Smooth muscle cell (in vitro differentiated cells): Measurements from ENCODE around the gene DOCK3. TPM values are rescaled to one million over a fixed set of nuclear protein-coding genes. Genes with fewer than 3 reads are reported as not detected.

Source experiments
- DNase-seq: peaks from one replicate; lab custom pipeline; 2025; ENCODE audit not compliant: unreplicated experiment; lab: John Stamatoyannopoulos, UW
- H2AFZ ChIP-seq: fragments of 200-600 bp; sonication (generic); 2 replicates; pipeline ENCODE4 v1.6.0; 2016; ENCODE audit warnings: antibody characterized with exemption, low read depth, mild to moderate bottlenecking
- H3F3A ChIP-seq: fragments of 200-600 bp; sonication (generic); 2 replicates; pipeline ENCODE4 v1.6.0; 2017; ENCODE audit warnings: antibody characterized with exemption, low read depth
- H3K27ac ChIP-seq: fragments of 200-600 bp; sonication (generic); 2 replicates; pipeline ENCODE4 v1.5.1; 2016; ENCODE audit warnings: low read depth, mild to moderate bottlenecking
- H3K27me3 ChIP-seq: fragments of 200-600 bp; sonication (generic); 2 replicates; pipeline ENCODE4 v1.6.1; 2016; ENCODE audit warnings: low read depth, mild to moderate bottlenecking
- H3K36me3 ChIP-seq: fragments of 200-600 bp; sonication (generic); 2 replicates; pipeline ENCODE4 v1.5.1; 2016; ENCODE audit warnings: low read depth
- H3K4me1 ChIP-seq: fragments of 200-600 bp; sonication (generic); 2 replicates; pipeline ENCODE4 v1.5.1; 2016; ENCODE audit warnings: low read depth
- H3K4me2 ChIP-seq: fragments of 200-600 bp; sonication (generic); 2 replicates; pipeline ENCODE4 v1.6.0; 2016; ENCODE audit warnings: mild to moderate bottlenecking
- H3K4me3 ChIP-seq: fragments of 200-600 bp; sonication (generic); 2 replicates; pipeline ENCODE4 v1.5.1; 2016; ENCODE audit warnings: mild to moderate bottlenecking
- H3K79me2 ChIP-seq: fragments of 200-600 bp; sonication (generic); 2 replicates; pipeline ENCODE4 v1.6.0; 2016; ENCODE audit warnings: low read depth, mild to moderate bottlenecking
- H3K9ac ChIP-seq: fragments of 200-600 bp; sonication (generic); 2 replicates; pipeline ENCODE4 v1.6.0; 2016; ENCODE audit warnings: low read depth
- H3K9me3 ChIP-seq: fragments of 200-600 bp; sonication (generic); replicated peaks from 2 replicates; pipeline ENCODE4 v1.5.1; 2016; ENCODE audit warnings: low read depth
- H4K20me1 ChIP-seq: fragments of 200-600 bp; sonication (generic); 2 replicates; pipeline ENCODE4 v1.6.0; 2016; ENCODE audit warnings: low read depth
- CTCF ChIP-seq: fragments of 200-600 bp; sonication (generic); IDR thresholded peaks from 2 replicates; pipeline ENCODE4 v1.5.1; 2017; ENCODE audit warnings: borderline replicate concordance, mild to moderate bottlenecking, antibody characterized with exemption; ENCODE audit not compliant: insufficient read depth, poor library complexity, severe bottlenecking
- WGBS: methylation state at CpG from one replicate; pipeline ENCODE4 v1.1.7; 2016; ENCODE audit warnings: low lambda C conversion rate; 5-methylcytosine and 5-hydroxymethylcytosine counted together
- polyA plus RNA-seq: library from polyadenylated mRNA; unstranded; fragments of >200 nt; fragmentation: Nextera tagmentation; extraction: Ambion mirVana; gene quantifications from 2 replicates; pipeline ENCODE4 v1.2.1, GENCODE V29; 2016
- total RNA-seq: library from RNA; depleted of rRNA; stranded (reverse); fragments of >200 nt; gene quantifications from 2 replicates; pipeline ENCODE4 v1.2.3, GENCODE V29; 2014

Gene DOCK3
- total and polyA plus RNA-seq, 2 experiments from 2014 or later, result 0.29 to 2.2 TPM

- H2AFZ ChIP-seq, result no peak overlapping the region
- H3K27ac ChIP-seq, result no peak overlapping the region
- DNase-seq, result no peak
- H3K79me2 ChIP-seq, result no peaks in the 10 kb centered on the region
- no peaks in the 10 kb centered on the region for H3K36me3 ChIP-seq
- no peaks in the 10 kb centered on the region for H3K9me3 ChIP-seq
- no peak for TF ChIP-seq CTCF
- H4K20me1 ChIP-seq, result no peaks in the 10 kb centered on the region
- H3K27me3 ChIP-seq, result no peaks in the 10 kb centered on the region
- H3K4me2 ChIP-seq, result no peak overlapping the region
- no peak overlapping the region for H3K9ac ChIP-seq
- H3K4me1 ChIP-seq, result no peaks in the 10 kb centered on the region
- WGBS, result 86% methylated on average over 1 of the region's 1 CpG
- H3K4me3 ChIP-seq, result no peak overlapping the region
- H3F3A ChIP-seq, result no peaks in the 10 kb centered on the region
These were observed 427.7 kb downstream of the DOCK3 start for GRCh38 chr3:51102396-51102795.

GRCh38 chr3:51106242-51106876, 431.6 kb downstream of the DOCK3 start:
- Histone ChIP-seq H3K27ac (no peak overlapping the region), H3K79me2 (no peaks in the 10 kb centered on the region), H3F3A (no peaks in the 10 kb centered on the region), H3K4me2 (no peak overlapping the region), H3K4me1 (no peaks in the 10 kb centered on the region), H3K9me3 (no peaks in the 10 kb centered on the region), H3K36me3 (no peaks in the 10 kb centered on the region), H3K4me3 (no peak overlapping the region), H3K9ac (no peak overlapping the region), H3K27me3 (no peaks in the 10 kb centered on the region), H2AFZ (no peak overlapping the region), H4K20me1 (no peaks in the 10 kb centered on the region)
- no peak for TF ChIP-seq CTCF
- DNase-seq, result no peak
- over 99% methylated on average over 9 of the region's 9 CpGs for WGBS

- H3F3A ChIP-seq, result no peaks in the 10 kb centered on the region
These were observed 435.9 kb downstream of the DOCK3 start for GRCh38 chr3:51110586-51110985.

More at GRCh38 chr3:51110586-51110985, 435.9 kb downstream of the DOCK3 start:
- no peak for DNase-seq
- Histone ChIP-seq H3K4me2 (no peak overlapping the region), H3K9ac (no peak overlapping the region), H3K27me3 (no peaks in the 10 kb centered on the region), H3K27ac (no peak overlapping the region), H3K36me3 (no peaks in the 10 kb centered on the region), H2AFZ (no peak overlapping the region), H3K4me3 (no peak overlapping the region), H3K9me3 (no peaks in the 10 kb centered on the region), H3K4me1 (no peaks in the 10 kb centered on the region), H3K79me2 (no peaks in the 10 kb centered on the region), H4K20me1 (no peaks in the 10 kb centered on the region)
- 77% methylated on average over 3 of the region's 3 CpGs for WGBS
- TF ChIP-seq CTCF, result no peak
